ENCODE data around the gene RBMS1. TPM values are rescaled to one million over a fixed set of nuclear protein-coding genes. Genes with fewer than 3 reads are reported as not detected.

Gene RBMS1
- total RNA-seq, 3 donors from 2014 or later, result 9.7 to 58.3 (median 21.6) TPM

- Histone ChIP-seq H3K36me3 (ENCODE audit: low read depth) (no peaks in the 10 kb centered on the region), H3K9me3 (no peaks in the 10 kb centered on the region), H3K4me1 (ENCODE audit: low read depth) (no peaks in the 10 kb centered on the region), H3K4me3 (no peak overlapping the region)
- ATAC-seq (no peak), DNase-seq (no peak)
- TF ChIP-seq, protein P1, sequence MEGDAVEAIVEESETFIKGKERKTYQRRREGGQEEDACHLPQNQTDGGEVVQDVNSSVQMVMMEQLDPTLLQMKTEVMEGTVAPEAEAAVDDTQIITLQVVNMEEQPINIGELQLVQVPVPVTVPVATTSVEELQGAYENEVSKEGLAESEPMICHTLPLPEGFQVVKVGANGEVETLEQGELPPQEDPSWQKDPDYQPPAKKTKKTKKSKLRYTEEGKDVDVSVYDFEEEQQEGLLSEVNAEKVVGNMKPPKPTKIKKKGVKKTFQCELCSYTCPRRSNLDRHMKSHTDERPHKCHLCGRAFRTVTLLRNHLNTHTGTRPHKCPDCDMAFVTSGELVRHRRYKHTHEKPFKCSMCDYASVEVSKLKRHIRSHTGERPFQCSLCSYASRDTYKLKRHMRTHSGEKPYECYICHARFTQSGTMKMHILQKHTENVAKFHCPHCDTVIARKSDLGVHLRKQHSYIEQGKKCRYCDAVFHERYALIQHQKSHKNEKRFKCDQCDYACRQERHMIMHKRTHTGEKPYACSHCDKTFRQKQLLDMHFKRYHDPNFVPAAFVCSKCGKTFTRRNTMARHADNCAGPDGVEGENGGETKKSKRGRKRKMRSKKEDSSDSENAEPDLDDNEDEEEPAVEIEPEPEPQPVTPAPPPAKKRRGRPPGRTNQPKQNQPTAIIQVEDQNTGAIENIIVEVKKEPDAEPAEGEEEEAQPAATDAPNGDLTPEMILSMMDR (IDR thresholded peaks at IDR 0.05), result no peak
- intact Hi-C loops (cut with DNase I, micrococcal nuclease), result no loop called here
Measured at GRCh38 chr2:160405077-160405867, 88.3 kb downstream of the RBMS1 start.

- Histone ChIP-seq H3K4me3 (no peak overlapping the region), H3K9me3 (no peaks in the 10 kb centered on the region), H3K4me1 (ENCODE audit: low read depth) (no peaks in the 10 kb centered on the region), H3K36me3 (ENCODE audit: low read depth) (no peaks in the 10 kb centered on the region)
- no peak for ATAC-seq
- no peak for DNase-seq
- TF ChIP-seq, protein P1 (IDR thresholded peaks at IDR 0.05), result no peak
- intact Hi-C loops (cut with DNase I, micrococcal nuclease), result no loop called here
Measured at GRCh38 chr2:160402997-160403979, 90.3 kb downstream of the RBMS1 start.

- Histone ChIP-seq H3K9me3 (no peaks in the 10 kb centered on the region), H3K4me1 (ENCODE audit: low read depth) (no peaks in the 10 kb centered on the region), H3K36me3 (ENCODE audit: low read depth) (no peaks in the 10 kb centered on the region), H3K4me3 (no peak overlapping the region)
- DNase-seq, result no peak
- intact Hi-C loops (cut with DNase I, micrococcal nuclease), result no loop called here
- TF ChIP-seq, protein P1 (IDR thresholded peaks at IDR 0.05), result no peak
- ATAC-seq, result no peak
Measured at GRCh38 chr2:160402501-160402900, 91.1 kb downstream of the RBMS1 start.

- TF ChIP-seq, protein P1 (IDR thresholded peaks at IDR 0.05), result no peak
- Histone ChIP-seq H3K4me3 (no peak overlapping the region), H3K36me3 (ENCODE audit: low read depth) (no peaks in the 10 kb centered on the region), H3K4me1 (ENCODE audit: low read depth) (no peaks in the 10 kb centered on the region), H3K9me3 (no peaks in the 10 kb centered on the region)
- intact Hi-C loops (cut with DNase I, micrococcal nuclease), result no loop called here
- DNase-seq (no peak), ATAC-seq (no peak)
Measured at GRCh38 chr2:160401895-160402294, 91.7 kb downstream of the RBMS1 start.

DNA sequence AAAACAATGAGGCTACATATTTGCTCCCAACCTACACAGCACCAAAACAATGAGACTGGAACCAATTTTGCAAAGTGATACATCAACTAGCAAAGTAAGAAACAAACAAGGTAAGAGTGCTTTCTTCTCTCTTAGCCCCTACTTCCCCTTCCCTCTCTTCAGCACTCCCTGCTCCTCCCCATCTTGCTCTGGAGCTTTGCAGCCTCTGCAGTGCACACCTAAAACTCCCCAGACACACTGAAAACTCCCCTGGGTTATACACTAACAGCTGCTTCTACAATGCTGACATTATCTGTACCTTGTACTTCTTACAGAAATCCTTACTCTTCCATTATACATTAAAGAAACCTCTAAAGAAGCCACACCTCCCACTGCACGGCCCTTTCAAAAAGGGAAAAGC, 93.7 kb downstream of the RBMS1 start:
- Histone ChIP-seq H3K9me3 (no peaks in the 10 kb centered on the region), H3K4me1 (ENCODE audit: low read depth) (no peaks in the 10 kb centered on the region), H3K4me3 (no peak overlapping the region), H3K36me3 (ENCODE audit: low read depth) (no peaks in the 10 kb centered on the region)
- DNase-seq, result no peak
- intact Hi-C loops (cut with DNase I, micrococcal nuclease), result no loop called here
- TF ChIP-seq, protein P1 (IDR thresholded peaks at IDR 0.05), result no peak
- no peak for ATAC-seq

Data from mucosa of descending colon (tissue), 3 donors.